Measurements from ENCODE around the gene HES4.
A peak's percentile ranks its signal among the peaks of the same experiment; 100 is the strongest.
"Not testable (repeated sequence)": the region's sequence is repeated elsewhere in the genome, so short reads cannot be mapped to it uniquely, and the experiment has no call there.

The HES4 gene

DNA sequence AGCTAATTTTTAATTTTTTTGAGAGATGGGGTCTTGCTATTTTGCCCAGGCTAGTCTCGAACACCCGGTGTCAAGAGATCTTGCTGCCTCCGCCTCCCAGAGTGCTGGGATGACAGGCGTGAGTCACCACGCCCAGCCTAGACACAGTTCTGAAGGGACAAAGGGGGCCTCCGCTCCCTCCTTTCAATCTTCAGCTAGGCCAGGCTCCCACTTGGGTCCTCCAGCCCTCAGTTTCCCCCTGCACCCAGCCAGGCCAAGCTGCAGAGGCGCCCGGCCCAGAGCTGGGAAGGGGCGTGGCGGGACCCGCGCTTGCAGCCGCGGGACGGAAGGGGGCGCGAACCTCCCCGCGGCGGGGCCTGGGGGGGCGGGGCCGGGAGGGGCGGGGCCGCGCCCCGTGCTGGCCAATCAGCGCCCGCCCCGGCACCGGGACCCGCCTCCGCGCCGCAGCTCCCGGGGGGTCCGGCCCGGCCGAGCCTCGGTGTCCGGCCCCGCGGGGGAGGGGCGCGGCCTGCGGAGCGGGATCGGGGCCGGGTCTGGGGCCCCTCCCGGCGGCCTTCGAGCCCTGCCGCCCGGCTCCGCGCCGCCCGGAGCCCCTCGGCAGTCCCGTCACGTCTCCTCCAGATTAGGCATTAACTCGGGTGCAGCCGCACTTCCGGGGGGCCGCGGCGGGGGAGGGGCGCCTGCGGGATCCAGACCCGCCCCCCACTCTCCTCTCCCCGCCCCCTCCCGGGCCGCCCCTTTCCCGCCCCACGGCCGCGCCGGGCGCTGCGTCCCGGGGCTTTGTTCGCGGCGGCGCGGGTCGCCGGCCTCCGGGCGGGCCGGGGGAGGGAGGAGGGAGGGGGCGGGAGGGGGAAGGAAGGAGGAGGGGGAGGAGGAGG, 19.5 kb upstream of the HES4 start:
- DNase-seq (ENCODE audit: insufficient read length, low spot score) (peak; percentile 86), FAIRE-seq (peak; percentile 84)

DNA sequence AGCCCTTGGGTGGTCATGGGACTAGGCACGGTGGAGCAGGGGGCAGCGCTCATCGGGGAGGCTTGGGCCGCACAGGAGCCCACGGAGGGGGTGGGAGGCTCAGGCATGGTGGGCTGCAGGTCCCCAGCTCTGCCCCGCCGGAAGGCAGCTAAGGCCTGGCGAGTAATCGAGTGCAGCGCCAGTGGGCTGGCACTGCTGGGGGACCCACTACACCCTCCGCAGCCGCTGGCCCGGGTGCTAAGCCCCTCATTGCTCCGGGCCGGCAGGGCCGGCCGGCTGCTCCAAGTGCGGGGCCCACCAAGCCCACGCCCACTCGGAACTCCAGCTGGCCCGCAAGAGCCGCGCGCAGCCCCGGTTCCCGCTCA, 18.4 kb upstream of the HES4 start:
- FAIRE-seq; DNase-seq (ENCODE audit: insufficient read length, low spot score): not testable (repeated sequence)

DNA sequence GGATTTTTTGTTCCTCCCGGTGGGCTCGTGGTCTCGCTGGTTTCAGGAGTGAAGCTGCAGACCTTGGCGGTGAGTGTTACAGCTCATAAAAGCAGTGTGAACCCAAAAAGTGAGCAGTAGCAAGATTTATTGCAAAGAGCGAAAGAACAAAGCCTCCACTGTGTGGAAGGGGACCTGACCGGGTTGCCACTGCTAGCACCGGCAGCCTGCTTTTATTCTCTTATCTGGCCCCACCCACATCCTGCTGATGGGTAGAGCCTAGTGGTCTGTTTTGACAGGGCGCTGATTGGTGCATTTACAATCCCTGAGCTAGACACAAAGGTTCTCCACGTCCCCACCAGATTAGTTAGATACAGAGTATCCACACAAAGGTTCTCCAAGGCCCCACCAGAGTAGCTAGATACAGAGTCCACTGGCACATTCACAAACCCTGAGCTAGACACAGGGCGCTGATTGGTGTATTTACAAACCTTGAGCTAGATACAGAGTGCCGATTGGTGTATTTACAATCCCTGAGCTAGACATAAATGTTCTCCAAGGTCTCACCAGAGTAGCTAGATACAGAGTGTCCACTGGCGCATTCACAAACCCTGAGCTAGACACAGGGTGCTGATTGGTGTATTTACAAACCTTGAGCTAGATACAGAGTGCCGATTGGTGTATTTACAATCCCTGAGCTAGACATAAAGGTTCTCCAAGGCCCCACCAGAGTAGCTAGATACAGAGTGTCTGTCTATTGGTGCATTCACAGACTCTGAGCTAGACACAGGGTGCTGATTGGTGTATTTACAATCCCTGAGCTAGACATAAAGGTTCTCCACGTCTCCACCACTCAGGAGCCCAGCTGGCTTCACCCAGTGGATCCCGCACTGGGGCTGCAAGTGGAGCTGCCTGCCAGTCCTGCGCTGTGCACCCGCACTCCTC, 17.8 kb upstream of the HES4 start:
- not testable (repeated sequence) for FAIRE-seq; DNase-seq (ENCODE audit: insufficient read length, low spot score)

DNA sequence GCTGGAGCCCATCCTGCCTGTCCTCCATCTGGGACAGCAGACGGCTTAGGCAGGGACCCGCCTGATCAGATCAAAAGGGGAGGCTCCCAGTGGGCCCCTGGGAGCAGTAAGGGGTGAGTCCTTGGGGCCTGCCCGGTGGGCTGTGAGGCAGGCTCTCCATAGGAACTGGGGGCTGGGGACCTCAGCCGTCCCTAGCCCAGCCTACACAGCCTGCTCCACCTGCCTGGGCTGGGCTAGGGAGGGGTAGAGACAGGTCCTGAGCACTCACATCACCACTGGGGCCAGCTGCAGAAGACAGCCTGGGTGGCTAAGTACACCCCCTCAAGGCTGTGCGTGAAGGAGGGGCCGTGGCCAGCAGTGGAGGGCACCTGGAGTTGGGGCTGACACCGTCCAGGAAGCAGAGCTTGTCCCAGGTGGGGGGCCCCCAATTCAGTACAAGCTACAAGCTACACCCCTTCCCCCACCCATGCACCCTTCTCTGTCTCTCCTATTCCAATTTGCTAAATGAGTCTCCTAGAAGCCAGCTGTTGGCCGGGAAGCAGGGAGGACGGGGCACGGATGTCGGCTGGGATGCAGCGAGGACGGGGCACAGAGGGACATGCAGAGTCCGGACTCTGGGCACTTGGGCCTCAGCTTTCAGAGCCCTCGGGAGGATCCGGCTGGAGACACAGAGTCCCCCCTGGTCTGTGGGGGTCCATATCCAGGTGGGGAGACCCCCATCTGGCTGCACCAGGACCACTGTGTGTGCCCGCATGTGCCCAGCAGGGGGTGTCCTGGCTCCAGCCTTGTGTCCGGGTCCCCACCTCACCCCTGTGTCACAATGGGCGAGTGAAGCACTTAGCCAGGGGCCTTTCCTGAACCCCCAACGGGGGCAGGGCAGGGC, 15.1 kb upstream of the HES4 start:
- DNase-seq (ENCODE audit: insufficient read length, low spot score) (no peak), FAIRE-seq (no peak)

DNA sequence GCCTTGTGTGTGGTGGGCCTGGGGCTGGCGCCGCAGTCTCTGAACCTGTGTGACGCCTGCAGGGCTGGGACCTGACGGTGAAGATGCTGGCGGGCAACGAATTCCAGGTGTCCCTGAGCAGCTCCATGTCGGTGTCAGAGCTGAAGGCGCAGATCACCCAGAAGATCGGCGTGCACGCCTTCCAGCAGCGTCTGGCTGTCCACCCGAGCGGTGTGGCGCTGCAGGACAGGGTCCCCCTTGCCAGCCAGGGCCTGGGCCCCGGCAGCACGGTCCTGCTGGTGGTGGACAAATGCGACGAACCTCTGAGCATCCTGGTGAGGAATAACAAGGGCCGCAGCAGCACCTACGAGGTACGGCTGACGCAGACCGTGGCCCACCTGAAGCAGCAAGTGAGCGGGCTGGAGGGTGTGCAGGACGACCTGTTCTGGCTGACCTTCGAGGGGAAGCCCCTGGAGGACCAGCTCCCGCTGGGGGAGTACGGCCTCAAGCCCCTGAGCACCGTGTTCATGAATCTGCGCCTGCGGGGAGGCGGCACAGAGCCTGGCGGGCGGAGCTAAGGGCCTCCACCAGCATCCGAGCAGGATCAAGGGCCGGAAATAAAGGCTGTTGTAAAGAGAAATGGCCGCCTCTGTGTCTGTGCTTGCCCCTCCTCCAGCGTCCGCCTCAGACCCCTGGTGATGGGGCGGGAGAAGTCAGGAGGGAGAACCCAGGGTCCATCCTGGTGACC, 14.2 kb upstream of the HES4 start:
- DNase-seq (ENCODE audit: insufficient read length, low spot score) (no peak), FAIRE-seq (no peak)

DNA sequence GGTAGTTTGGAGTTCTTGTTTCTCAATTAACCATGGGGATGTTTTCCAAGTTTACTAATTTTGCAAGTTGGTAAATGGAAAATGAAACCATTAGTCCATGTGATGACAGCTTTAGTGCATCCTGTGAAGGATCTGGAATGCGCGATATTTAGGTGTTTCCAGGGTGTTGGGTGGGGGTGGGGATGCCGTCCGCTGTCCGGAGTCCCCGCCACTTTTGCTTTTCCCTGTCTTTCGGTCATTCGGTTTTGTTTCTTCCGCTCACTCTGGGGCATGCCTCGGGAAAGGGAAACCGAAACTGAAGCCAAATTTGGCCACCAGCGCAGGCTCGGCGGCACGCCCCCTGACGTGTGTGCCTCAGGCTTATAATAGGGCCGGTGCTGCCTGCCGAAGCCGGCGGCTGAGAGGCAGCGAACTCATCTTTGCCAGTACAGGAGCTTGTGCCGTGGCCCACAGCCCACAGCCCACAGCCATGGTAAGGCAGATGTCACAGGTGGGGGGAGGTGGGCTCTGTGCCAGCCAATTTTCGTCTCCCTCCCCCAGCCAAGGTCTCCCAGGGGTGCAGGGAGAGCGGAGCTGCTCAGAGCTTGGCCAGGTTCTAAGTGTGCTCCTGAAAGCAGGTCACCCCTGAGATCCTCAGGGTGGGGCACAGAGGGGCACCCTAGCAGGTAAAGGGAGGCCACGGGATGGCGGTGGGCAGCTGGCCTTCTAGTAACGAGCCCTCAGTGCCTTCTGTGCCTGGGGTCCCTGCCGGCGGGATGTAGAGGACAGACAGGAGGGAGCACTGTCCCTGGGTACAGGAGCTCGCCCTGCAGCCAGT, 13.4 kb upstream of the HES4 start, which contains the start of gene ISG15:
Gene ISG15, plus strand, starts transcription at position 393 of the 817 bp plus-strand sequence. Its CDS starts 77 bp downstream, at position 470.
- FAIRE-seq, result peak; percentile 94

DNA sequence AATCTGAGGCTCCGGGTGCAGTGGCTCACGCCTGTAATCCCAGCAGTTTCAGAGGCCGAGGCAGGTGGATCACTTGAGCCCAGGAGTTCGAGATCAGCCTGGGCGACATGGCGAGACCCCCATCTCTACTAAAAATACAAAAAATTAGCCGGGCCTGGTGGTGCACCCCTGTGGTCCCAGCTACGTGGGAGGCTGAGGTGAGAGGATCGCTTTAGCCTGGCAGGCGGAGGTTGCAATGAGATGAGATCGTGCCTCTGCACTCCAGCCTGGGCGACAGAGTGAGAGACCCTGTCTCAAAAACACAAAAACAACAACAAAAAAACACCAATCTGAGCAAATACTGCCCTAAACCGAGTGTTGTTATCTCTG, 12.8 kb upstream of the HES4 start:
- DNase-seq (ENCODE audit: insufficient read length, low spot score); FAIRE-seq: not testable (repeated sequence)

More for the DNA sequence above, 13.4 kb upstream of the HES4 start, which contains the start of gene ISG15:
- peak; percentile 72 for DNase-seq (ENCODE audit: insufficient read length, low spot score)

DNA sequence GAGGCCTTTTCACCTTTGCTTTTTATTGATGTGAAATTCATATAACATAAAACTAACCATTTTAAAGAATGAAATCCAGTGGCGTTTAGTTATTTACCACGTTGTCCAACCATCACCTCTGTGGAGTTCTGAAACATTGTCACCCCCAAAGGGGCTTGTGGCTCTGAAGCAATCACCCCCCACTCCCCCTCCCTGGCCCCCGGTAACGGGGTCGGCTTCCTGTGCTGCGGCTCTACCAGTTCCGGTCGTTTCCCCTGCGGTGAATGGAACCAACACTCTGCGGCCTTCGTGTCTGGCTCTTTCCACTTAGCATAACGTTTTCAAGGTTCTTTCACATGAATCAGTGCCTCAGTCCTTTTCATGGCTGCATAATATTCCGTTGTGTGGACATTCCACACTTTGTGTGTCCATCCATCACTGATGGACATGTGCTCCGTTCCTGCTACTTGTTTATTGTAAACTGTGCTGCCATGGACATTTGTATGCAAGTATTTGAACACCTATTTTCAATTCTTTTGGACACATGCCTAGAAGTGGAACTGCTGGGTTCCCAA, 11.6 kb upstream of the HES4 start:
- DNase-seq (ENCODE audit: insufficient read length, low spot score), result no peak
- FAIRE-seq, result no peak

DNA sequence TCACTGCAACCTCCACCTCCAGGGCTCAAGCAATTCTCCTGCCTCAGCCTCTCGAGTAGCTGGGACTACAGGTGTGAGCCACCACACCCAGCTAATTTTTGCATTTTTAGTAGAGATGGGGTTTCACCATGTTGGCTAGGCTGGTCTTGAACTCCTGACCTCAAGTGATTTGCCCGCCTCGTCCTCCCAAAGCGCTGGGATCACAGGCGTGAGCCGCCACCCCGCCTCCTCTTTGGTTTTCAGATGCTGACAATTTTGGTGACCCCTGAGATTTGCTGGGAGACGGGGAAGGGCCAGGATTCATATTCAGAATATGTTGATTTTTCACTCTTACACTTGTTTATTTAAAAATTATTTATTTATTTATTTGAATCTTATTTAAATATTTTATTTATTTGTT, 10.2 kb upstream of the HES4 start:
- DNase-seq (ENCODE audit: insufficient read length, low spot score); FAIRE-seq: not testable (repeated sequence)

DNA sequence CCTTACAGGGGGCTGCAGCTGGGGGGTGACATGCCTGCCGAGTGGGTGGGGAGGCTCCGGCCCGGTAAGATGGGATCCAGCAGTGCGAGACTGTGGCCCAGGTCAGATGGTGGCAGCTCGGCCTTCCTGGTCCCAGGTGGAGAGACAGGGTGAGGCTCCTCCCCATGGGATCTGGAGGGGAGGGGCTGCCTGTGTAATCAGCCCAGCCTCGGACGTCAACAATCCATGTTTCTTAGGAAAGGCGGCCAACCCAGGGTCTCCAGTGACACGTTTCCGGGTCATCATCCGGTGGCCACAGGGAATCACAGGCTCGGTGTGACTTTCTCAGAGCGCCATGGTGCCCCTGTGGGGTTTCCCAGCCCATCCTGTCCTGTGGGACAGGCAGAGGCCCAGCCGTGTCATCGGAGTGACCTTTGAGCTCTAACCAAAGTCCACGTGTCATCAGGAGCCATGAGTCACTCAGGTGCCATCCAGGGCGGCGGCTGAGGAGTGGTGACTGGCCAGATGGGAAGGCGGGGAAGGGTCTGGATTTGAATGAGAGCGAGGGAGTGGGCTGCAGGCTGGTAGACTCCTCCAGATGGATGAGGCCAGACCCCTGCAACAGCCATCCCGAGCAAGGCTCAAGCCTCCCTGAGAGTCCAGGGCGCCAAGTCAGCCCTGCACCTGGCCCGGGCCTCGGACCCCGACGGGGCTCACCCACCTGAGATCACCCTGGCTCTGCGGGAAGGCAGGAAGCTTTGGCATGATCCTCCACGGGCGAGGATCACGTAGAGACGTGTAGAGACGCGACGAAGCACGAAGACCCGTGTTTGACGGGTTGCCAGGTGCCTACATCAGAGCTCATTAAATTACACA, 6.6 kb upstream of the HES4 start:
- DNase-seq (ENCODE audit: insufficient read length, low spot score), result no peak
- FAIRE-seq, result no peak

DNA sequence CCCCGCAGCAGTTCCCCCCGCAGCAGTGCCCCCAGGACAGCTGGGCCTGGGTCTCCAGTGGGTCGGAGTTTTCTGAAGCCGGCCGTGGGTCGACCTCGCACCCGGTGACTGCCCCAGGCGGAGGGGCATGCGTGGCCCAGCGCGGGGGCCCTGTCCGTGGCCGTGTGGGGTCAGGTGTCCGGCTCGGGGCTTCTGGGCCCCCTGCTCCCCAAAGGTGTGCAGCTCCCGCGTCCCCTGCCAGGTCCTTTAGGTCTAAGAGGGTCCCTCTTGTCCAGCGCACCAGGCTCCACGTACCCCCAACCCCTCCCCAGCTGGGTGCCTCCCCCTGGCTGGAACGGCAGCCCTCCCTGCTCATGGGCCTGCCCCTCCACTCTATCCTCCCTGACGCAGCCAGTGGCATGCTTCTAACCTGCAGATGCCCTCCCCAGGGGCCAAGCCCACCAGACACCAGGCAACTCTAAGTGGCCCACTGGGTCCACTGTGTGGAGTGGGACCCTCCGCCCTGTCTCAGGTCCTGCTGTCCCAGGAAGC, 5.9 kb upstream of the HES4 start:
- no peak for FAIRE-seq
- DNase-seq (ENCODE audit: insufficient read length, low spot score), result no peak

DNA sequence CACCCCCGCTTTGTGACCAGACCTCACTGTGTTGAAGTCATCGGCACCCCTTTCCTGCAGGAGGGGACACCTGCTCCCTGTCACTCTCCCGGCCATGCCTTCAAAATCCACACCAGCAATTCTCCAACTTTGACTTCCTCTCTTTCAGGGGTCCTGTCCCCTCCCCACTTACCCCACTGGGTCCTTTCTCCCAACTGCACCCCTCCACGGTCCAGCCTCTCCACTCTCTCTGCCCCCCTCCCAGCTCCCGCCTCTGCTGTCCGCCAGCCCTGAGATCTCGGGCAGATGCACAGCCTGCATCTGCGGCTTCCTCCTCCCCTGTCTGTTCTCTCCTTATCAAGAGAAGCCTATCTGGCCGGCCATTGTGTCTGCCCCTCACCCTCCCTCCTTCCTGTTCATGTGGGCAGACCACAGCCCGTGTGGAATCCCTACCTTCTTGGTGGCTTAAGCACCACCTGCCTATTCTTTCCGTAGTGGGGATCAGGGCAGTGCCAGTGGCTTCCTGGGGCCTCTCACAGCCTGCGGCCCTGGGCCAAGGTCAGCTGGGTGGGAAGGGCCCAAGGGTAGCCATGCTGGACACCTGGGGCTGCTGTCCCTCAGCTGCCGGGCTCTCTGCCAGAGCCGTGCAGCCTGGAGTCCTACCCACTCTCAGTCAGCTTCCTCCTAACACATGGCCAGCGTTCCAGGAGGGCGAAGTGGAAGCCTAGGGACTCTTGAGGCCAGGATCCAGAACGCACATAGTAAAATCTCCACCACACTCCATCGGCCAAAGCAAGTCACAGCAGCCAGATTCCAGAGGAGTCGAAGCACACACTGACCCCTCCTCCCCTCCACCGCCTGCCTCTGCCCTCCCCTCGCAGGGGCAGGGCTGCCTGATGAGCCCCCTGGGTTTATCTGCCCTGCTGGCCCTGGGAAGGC, 5.1 kb upstream of the HES4 start:
- DNase-seq (ENCODE audit: insufficient read length, low spot score), result no peak
- peak; percentile 67 for FAIRE-seq

DNA sequence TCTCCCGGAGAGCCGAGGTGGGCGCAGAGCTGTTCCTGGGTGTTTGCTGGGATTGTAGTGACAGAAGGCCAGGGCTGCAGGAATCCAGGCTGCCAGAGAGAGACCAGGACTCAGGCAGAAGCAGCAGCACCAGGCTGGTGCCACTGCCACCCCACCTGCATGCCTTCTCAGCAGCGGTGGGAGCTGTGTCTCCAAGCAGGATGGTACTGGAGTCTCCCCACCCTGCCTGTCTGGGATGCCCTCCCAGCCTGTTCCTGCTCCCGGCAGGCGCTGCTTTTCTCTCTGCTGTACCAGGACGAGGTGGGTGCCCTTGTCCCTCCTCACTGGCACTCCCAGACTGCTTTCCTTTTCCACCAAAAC, 4.5 kb upstream of the HES4 start:
- DNase-seq (ENCODE audit: insufficient read length, low spot score) (no peak), FAIRE-seq (no peak)

DNA sequence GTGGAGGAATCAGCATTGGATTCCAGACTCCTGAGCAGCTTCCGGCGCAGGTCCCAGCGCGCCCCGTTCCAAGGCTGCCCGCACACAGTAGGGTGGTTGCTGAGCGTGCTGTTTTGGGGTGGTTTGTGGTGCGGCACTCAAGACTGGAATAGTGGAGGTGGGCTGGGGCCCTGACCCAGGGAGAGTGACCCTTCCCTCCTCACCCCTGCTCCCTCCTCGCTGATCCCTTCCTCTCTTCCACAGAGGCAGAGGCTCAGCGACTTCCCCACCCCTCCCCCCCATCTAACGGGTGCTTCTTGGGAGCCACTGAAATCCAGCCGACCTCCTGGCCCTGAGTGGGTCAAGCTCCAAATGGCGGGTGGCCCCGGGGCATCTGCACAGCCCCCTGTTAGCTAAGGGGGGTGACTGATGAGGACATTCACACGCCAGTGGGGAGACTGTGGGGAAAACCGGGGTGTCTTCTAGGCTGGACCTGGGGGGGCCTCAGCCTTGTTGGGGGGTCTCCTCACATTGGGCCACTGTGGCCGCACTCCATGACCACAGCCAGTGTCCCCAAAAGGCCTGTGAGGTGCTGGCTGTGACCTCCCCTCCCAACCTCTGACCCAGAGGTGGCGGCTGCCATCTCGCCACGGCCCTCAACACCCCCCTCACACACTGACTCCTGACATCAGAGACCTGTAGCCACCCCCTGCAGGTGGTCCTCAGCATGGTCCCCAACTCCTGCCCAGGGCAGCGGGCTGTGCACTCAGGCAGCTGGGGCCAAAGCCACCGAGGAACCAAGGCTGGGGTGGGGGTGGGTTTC, 3.9 kb upstream of the HES4 start:
- DNase-seq (ENCODE audit: insufficient read length, low spot score) (no peak), FAIRE-seq (no peak)

DNA sequence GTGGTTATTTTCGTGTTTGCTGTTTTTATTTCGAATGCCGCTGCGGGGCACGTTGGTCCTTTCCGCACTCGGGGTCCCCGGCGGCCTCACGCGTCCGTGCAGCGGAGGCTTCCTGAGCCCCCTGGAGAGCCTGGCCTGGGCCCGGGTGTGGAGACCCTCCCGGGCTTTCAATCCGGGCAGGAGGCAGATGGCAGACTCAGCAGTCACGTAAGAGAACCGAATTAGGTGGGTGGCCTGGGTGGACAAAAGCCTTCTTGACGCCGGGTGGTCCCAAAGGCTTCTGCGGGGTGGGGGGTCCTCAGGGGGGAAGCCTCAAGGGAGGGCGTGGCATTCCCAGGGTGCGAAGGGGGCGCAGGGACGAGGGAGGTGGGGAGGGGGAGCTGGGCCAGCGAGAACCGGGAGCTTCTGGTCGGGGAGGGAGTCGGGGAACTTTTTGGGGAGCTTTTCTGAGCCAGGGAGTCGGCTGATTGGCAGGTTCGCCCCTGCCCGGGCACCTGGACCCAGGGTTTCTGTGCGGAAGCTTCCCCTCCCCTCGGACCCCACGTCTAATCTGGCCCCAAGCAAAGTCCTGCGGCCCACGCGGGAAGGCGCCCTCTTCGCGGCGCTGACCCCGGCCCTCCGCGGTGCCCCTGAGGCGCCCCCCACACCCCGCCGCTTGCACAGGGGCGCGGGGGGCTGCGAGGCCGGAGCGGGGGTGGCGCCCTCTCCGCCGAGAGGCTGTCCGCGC, 1.3 kb upstream of the HES4 start:
- no peak for FAIRE-seq
- no peak for DNase-seq (ENCODE audit: insufficient read length, low spot score)
